Measurements from ENCODE around the gene SDF4.

The SDF4 gene

GRCh38 chr1:1235016-1235744 is 3.4 kb upstream of the SDF4 start:
- TF ChIP-seq TCF12 (IDR thresholded peaks at IDR 0.05; ENCODE audit: low read depth): no peak
- no peak for TF ChIP-seq MAX (IDR thresholded peaks at IDR 0.05)
- TF ChIP-seq TAF1 (IDR thresholded peaks at IDR 0.05; ENCODE audit: low read depth): no peak
- TF ChIP-seq TEAD4 (IDR thresholded peaks at IDR 0.05): no peak
- no peak for TF ChIP-seq NFIC (IDR thresholded peaks at IDR 0.05)
- no peak for TF ChIP-seq EGR1 (IDR thresholded peaks at IDR 0.05)
- TF ChIP-seq CREB1 (IDR thresholded peaks at IDR 0.05; ENCODE audit: low read depth): no peak
- TF ChIP-seq REST (IDR thresholded peaks at IDR 0.05; ENCODE audit: low read depth): no peak
- no peak for TF ChIP-seq RAD21 (IDR thresholded peaks at IDR 0.05; ENCODE audit: low read depth)
- no peak for TF ChIP-seq USF1 (IDR thresholded peaks at IDR 0.05)
- no peak for TF ChIP-seq ZBTB7A (IDR thresholded peaks at IDR 0.05; ENCODE audit: low read depth)
- no peak for TF ChIP-seq EP300 (IDR thresholded peaks at IDR 0.05; ENCODE audit: borderline replicate concordance)
- TF ChIP-seq CEBPB (IDR thresholded peaks at IDR 0.05): no peak
- no peak for TF ChIP-seq FOXM1 (IDR thresholded peaks at IDR 0.05; ENCODE audit: borderline replicate concordance, low read depth)
- TF ChIP-seq YY1 (IDR thresholded peaks at IDR 0.05; ENCODE audit: low read depth): no peak

- TF ChIP-seq RAD21 (IDR thresholded peaks at IDR 0.05; ENCODE audit: low read depth): no peak
- TF ChIP-seq TAF1 (IDR thresholded peaks at IDR 0.05; ENCODE audit: low read depth): no peak
- no peak for TF ChIP-seq REST (IDR thresholded peaks at IDR 0.05; ENCODE audit: low read depth)
- TF ChIP-seq TCF12 (IDR thresholded peaks at IDR 0.05; ENCODE audit: low read depth): no peak
- no peak for TF ChIP-seq USF1 (IDR thresholded peaks at IDR 0.05)
- TF ChIP-seq FOXM1 (IDR thresholded peaks at IDR 0.05; ENCODE audit: borderline replicate concordance, low read depth): no peak
- TF ChIP-seq EGR1 (IDR thresholded peaks at IDR 0.05): no peak
- no peak for TF ChIP-seq TEAD4 (IDR thresholded peaks at IDR 0.05)
- no peak for TF ChIP-seq CEBPB (IDR thresholded peaks at IDR 0.05)
Observed at GRCh38 chr1:1234180-1234808, 2.5 kb upstream of the SDF4 start.

- TF ChIP-seq EP300 (IDR thresholded peaks at IDR 0.05; ENCODE audit: borderline replicate concordance): no peak
Observed at GRCh38 chr1:1233567-1233892, 1.7 kb upstream of the SDF4 start.

GRCh38 chr1:1232796-1233566 is 1.2 kb upstream of the SDF4 start:
- TF ChIP-seq EGR1 (IDR thresholded peaks at IDR 0.05) (no peak), TCF12 (IDR thresholded peaks at IDR 0.05; ENCODE audit: low read depth) (no peak), EP300 (IDR thresholded peaks at IDR 0.05; ENCODE audit: borderline replicate concordance) (no peak)

- peak; percentile 90 for TF ChIP-seq MAX (IDR thresholded peaks at IDR 0.05)
- TF ChIP-seq USF1 (IDR thresholded peaks at IDR 0.05): peak; percentile 41
- TF ChIP-seq FOXM1 (IDR thresholded peaks at IDR 0.05; ENCODE audit: borderline replicate concordance, low read depth): no peak
Observed at GRCh38 chr1:1232208-1232795, 501 bp upstream of the SDF4 start, which contains the start of gene B3GALT6. TSS of gene B3GALT6 (plus strand) at chr1:1232237. CDS start at chr1:1232279, 42 bp downstream.

Data from Ishikawa (cell line).